Measurements from ENCODE around the gene GNG12. TPM values are rescaled to one million over a fixed set of nuclear protein-coding genes. Genes with fewer than 3 reads are reported as not detected.

Gene GNG12
- total and polyA plus RNA-seq, 11 donors, result 7.7 to 80.2 (median 44.6) TPM

DNA sequence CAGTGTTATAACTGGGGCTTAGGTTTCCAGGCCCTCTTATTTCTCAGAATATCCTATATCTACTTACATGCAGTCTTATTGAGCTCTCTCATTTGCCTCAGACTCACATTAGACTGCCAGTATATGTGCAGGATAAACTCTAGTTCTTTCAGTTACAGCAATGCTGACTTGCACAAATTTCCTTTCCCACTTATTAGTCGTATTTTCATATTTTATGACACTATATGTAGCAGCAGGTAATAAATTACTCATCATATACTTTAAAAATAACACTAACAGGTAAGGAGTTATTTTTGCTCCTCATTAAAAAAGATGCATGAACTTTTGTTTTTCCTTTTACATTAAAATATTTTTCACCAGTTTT, 82.6 kb downstream of the GNG12 start:
- DNase-seq, result no peak
- Histone ChIP-seq H3K27me3 (no peaks in the 10 kb centered on the region), H3K4me1 (peaks cover 0 to 69% (median 41%) of the 10 kb centered on the region in 12 donors), H3K36me3 (no peaks in the 10 kb centered on the region), H3K9me3 (no peaks in the 10 kb centered on the region), H3K27ac (peak overlapping the region in 5 of 12 donors; percentile 47 to 80 (median 65)), H3K4me3 (no peak overlapping the region)
- 81 to 93% (median 82%) methylated on average over 1 of the region's 1 CpG for WGBS, 4 donors
- ATAC-seq, result no peak
- TF ChIP-seq, protein P1, sequence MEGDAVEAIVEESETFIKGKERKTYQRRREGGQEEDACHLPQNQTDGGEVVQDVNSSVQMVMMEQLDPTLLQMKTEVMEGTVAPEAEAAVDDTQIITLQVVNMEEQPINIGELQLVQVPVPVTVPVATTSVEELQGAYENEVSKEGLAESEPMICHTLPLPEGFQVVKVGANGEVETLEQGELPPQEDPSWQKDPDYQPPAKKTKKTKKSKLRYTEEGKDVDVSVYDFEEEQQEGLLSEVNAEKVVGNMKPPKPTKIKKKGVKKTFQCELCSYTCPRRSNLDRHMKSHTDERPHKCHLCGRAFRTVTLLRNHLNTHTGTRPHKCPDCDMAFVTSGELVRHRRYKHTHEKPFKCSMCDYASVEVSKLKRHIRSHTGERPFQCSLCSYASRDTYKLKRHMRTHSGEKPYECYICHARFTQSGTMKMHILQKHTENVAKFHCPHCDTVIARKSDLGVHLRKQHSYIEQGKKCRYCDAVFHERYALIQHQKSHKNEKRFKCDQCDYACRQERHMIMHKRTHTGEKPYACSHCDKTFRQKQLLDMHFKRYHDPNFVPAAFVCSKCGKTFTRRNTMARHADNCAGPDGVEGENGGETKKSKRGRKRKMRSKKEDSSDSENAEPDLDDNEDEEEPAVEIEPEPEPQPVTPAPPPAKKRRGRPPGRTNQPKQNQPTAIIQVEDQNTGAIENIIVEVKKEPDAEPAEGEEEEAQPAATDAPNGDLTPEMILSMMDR (IDR thresholded peaks at IDR 0.05), result no peak
- TF ChIP-seq POLR2A (IDR thresholded peaks at IDR 0.05), result no peak
- intact Hi-C loops (cut with DNase I), result loop anchor here in 3 of 10 donors (5.0 to 10.0 kb wide), 3 partner anchors 43 to 186 kb away; partner anchors contain the start of gene GADD45A (in 2 of the 3)

GRCh38 chr1:67749844-67750690, 83.2 kb downstream of the GNG12 start:
- Histone ChIP-seq H3K36me3 (no peaks in the 10 kb centered on the region), H3K27me3 (no peaks in the 10 kb centered on the region), H3K4me3 (no peak overlapping the region), H3K27ac (peak overlapping the region in 11 of 12 donors; percentile 1 to 80 (median 62)), H3K4me1 (peaks cover 0 to 74% (median 40%) of the 10 kb centered on the region in 12 donors), H3K9me3 (no peaks in the 10 kb centered on the region)
- DNase-seq (no peak), ATAC-seq (peak in 3 of 4 donors; percentile 9 to 34 (median 9))
- intact Hi-C loops (cut with DNase I), result loop anchor here in 5 of 10 donors (2.0 to 10.0 kb wide), 5 partner anchors 43 to 185 kb away; partner anchors contain the start of gene GADD45A (in 4 of the 5)
- WGBS, 4 donors, result 50 to 57% (median 56%) methylated on average over 8 of the region's 8 CpGs
- TF ChIP-seq POLR2A (IDR thresholded peaks at IDR 0.05), result no peak
- TF ChIP-seq, protein P1 (IDR thresholded peaks at IDR 0.05), result no peak

DNA sequence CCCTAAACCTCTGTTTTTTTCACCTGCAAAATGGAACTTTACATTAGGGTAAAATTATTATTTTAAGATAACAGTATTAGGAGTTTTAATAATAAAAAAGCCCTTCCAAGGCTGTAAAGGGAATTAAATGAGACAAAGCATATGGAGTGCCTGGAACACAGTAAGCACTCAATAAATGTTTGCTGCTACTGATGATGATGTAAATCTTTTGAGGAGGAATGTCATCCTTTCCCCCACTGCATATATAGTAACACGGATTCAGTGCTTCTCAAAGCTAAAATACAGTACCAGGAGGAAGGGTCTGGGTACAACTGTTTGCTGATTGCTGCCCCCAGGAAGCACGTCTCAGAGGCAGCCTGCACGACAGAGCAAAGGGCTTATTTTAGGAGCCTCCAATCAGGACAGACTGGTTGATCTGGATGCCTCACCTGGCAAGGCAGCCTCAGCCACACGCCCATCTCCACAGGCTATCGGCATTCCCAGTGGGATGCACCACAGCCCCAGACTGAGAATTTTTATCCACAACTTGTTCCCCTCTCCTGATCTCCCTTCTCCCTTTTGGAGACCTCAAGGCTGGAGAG, 83.9 kb downstream of the GNG12 start:
- Histone ChIP-seq H3K4me3 (peak overlapping the region in 2 of 12 donors; percentile 22 to 32), H3K36me3 (no peaks in the 10 kb centered on the region), H3K9me3 (no peaks in the 10 kb centered on the region), H3K27ac (peak overlapping the region in 11 of 12 donors; percentile 1 to 80 (median 62)), H3K27me3 (no peaks in the 10 kb centered on the region), H3K4me1 (peaks cover 0 to 69% (median 39%) of the 10 kb centered on the region in 12 donors)
- no peak for TF ChIP-seq POLR2A (IDR thresholded peaks at IDR 0.05)
- TF ChIP-seq, protein P1 (IDR thresholded peaks at IDR 0.05), result no peak
- intact Hi-C loops (cut with DNase I), result loop anchor here in 3 of 10 donors (2.0 to 10.0 kb wide), 3 partner anchors 62 to 65 kb away; partner anchors contain the start of gene GADD45A (in 2 of the 3)
- peak in 2 of 4 donors; percentile 10 to 15 for ATAC-seq
- 63 to 82% (median 68%) methylated on average over 5 of the region's 5 CpGs for WGBS, 4 donors
- DNase-seq, result no peak

DNA sequence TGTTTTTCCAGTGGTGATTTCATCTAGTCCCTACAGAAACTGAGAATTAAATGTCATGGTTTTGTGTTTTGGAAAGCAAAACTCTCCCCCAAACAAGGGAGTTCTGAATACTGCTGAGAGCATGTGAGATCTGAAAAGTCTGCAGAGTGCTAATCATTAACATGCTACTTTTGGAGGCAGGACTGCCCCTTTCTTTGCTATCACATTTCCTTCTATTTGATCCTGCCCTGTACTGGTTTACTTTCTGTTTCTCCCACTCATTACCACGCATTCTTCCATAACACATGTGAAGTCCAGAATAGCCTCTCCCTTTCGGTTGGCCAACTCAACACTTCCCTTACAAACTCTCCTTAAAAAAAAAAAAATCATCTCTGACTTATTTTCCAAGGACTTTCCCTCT, 84.6 kb downstream of the GNG12 start:
- no peaks in the 10 kb centered on the region for H3K36me3 ChIP-seq
- WGBS, 4 donors, result 5 to 13% (median 7%) methylated on average over 2 of the region's 2 CpGs
- intact Hi-C loops (cut with DNase I), result loop anchor here in 3 of 10 donors (2.0 to 10.0 kb wide), 3 partner anchors 61 to 64 kb away; partner anchors contain the start of gene GADD45A (in 2 of the 3)
- peaks cover 0 to 68% (median 39%) of the 10 kb centered on the region in 12 donors for H3K4me1 ChIP-seq
- DNase-seq (no peak), ATAC-seq (peak; percentile 20 to 80 (median 73))
- no peaks in the 10 kb centered on the region for H3K9me3 ChIP-seq
- peak overlapping the region in 11 of 12 donors; percentile 1 to 80 (median 62) for H3K27ac ChIP-seq
- TF ChIP-seq, protein P1 (IDR thresholded peaks at IDR 0.05), result no peak
- no peak for TF ChIP-seq POLR2A (IDR thresholded peaks at IDR 0.05)
- no peaks in the 10 kb centered on the region for H3K27me3 ChIP-seq
- H3K4me3 ChIP-seq, result peak overlapping the region in 7 of 12 donors; percentile 5 to 35 (median 22)

Measured in heart left ventricle (tissue), 16 donors.